Thoracic aorta (tissue), 2 donors: ENCODE data around the gene IGSF8. TPM values are rescaled to one million over a fixed set of nuclear protein-coding genes. Genes with fewer than 3 reads are reported as not detected.

Source experiments
- ATAC-seq: fragments of 150-250 bp; one replicate; pipeline ENCODE4 v1.8.0; 2017; ENCODE audit warnings: low read depth; ENCODE audit not compliant: insufficient number of reproducible peaks, low FRiP score
- DNase-seq: peaks from one replicate; pipeline ENCODE4 v3.0.0-alpha.2; 2020; ENCODE audit warnings: low spot score
- H3K27ac ChIP-seq, 2 donors: fragments of 200-600 bp; sonication (generic); 1 replicate in 1 of 2; 2 replicates in 1 of 2; pipeline ENCODE4 v1.5.1; 2016; ENCODE audit warnings: mild to moderate bottlenecking in 2 of 2, moderate library complexity in 2 of 2
- H3K27me3 ChIP-seq: fragments of 200-600 bp; sonication (generic); replicated peaks from 2 replicates; pipeline ENCODE4 v1.6.0; 2016; ENCODE audit warnings: mild to moderate bottlenecking; ENCODE audit not compliant: insufficient read depth
- H3K36me3 ChIP-seq: fragments of 200-600 bp; sonication (generic); one replicate; pipeline ENCODE4 v1.5.1; 2016
- H3K4me1 ChIP-seq, 2 donors: fragments of 200-600 bp; sonication (generic); 1 replicate in 1 of 2; 2 replicates in 1 of 2; pipeline versions ENCODE4 v1.5.1 to v1.6.0; 2016; ENCODE audit warnings: low read depth in 2 of 2, mild to moderate bottlenecking in 1 of 2; ENCODE audit not compliant: control insufficient read depth in 1 of 2
- H3K4me3 ChIP-seq: fragments of 200-600 bp; sonication (generic); 2 replicates; pipeline ENCODE4 v1.5.1; 2016; ENCODE audit warnings: mild to moderate bottlenecking
- H3K9me3 ChIP-seq: fragments of 200-600 bp; sonication (generic); 2 replicates; pipeline ENCODE4 v1.5.1; 2016
- total RNA-seq, 2 donors: library from RNA; depleted of rRNA; stranded (reverse); fragments of >200 nt; gene quantifications; one replicate each; pipeline versions ENCODE4 v1.1.0 to v1.2.3, GENCODE V29; 2016
- TF ChIP-seq, protein P1 (sequence below): fragments of 200-600 bp; sonication (generic); IDR thresholded peaks from one replicate; pipeline ENCODE4 v1.5.1; 2019; ENCODE audit warnings: antibody characterized with exemption

The IGSF8 gene
- total RNA-seq, 2 donors from 2014 or later, result 29.6 to 40.8 TPM

DNA sequence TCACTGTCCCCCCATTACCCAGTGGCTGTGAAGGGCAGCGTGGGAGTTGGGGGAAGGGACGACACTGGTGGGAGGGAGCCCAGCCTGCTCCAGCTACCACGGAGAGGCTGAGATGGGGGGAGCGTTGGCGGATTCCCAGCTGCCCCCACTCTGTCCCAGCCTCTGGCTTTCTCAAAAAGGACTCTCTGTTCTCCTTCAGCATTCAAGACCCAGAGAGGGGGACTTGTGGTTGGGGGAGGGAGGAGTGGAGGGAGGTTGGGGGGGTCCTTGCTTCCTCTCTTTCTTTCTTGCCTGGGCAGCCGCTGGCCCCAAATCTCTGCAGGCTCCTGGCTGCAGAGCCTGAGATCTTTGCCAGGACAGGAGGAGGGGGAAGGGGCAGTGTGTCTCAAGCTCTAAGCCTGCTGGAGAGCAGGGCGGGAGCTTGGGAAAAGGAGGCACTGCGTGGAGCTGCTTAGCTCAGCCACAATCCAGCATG, 19.3 kb upstream of the IGSF8 start:
- Histone ChIP-seq H3K27ac (peak overlapping the region; percentile 77 to 92), H3K4me1 (peaks cover 35 to 83% of the 10 kb centered on the region in 2 donors), H3K27me3 (no peaks in the 10 kb centered on the region), H3K4me3 (peak overlapping the region; percentile 79), H3K9me3 (no peaks in the 10 kb centered on the region), H3K36me3 (peaks cover 16% of the 10 kb centered on the region)
- no peak for DNase-seq
- TF ChIP-seq, protein P1, sequence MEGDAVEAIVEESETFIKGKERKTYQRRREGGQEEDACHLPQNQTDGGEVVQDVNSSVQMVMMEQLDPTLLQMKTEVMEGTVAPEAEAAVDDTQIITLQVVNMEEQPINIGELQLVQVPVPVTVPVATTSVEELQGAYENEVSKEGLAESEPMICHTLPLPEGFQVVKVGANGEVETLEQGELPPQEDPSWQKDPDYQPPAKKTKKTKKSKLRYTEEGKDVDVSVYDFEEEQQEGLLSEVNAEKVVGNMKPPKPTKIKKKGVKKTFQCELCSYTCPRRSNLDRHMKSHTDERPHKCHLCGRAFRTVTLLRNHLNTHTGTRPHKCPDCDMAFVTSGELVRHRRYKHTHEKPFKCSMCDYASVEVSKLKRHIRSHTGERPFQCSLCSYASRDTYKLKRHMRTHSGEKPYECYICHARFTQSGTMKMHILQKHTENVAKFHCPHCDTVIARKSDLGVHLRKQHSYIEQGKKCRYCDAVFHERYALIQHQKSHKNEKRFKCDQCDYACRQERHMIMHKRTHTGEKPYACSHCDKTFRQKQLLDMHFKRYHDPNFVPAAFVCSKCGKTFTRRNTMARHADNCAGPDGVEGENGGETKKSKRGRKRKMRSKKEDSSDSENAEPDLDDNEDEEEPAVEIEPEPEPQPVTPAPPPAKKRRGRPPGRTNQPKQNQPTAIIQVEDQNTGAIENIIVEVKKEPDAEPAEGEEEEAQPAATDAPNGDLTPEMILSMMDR, result no peak
- no peak for ATAC-seq

DNA sequence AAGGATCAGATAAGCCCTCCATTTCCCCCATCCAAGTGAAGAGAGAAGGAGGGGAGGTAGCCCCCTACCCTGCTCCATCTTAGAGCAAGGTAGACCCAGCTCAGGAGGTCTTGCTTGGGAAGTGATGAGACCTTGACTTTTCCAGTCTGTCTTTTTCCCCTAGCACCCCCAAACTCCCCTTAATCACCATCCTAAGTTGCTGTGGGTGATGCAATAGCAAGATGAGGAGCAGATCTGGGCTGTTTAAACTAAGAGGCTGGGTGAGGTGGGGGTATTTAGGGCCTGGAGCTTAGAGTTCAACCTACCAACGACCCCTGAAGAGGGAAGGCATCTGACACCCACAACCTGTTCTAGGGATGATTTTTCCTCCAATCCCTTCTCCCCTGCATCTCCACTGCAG, 18.9 kb upstream of the IGSF8 start:
- peaks cover 35 to 82% of the 10 kb centered on the region in 2 donors for H3K4me1 ChIP-seq
- no peaks in the 10 kb centered on the region for H3K27me3 ChIP-seq
- peak overlapping the region; percentile 79 for H3K4me3 ChIP-seq
- peaks cover 16% of the 10 kb centered on the region for H3K36me3 ChIP-seq
- DNase-seq (no peak), ATAC-seq (no peak)
- H3K27ac ChIP-seq, result peak overlapping the region; percentile 77 to 92
- H3K9me3 ChIP-seq, result no peaks in the 10 kb centered on the region
- TF ChIP-seq, protein P1, result no peak

DNA sequence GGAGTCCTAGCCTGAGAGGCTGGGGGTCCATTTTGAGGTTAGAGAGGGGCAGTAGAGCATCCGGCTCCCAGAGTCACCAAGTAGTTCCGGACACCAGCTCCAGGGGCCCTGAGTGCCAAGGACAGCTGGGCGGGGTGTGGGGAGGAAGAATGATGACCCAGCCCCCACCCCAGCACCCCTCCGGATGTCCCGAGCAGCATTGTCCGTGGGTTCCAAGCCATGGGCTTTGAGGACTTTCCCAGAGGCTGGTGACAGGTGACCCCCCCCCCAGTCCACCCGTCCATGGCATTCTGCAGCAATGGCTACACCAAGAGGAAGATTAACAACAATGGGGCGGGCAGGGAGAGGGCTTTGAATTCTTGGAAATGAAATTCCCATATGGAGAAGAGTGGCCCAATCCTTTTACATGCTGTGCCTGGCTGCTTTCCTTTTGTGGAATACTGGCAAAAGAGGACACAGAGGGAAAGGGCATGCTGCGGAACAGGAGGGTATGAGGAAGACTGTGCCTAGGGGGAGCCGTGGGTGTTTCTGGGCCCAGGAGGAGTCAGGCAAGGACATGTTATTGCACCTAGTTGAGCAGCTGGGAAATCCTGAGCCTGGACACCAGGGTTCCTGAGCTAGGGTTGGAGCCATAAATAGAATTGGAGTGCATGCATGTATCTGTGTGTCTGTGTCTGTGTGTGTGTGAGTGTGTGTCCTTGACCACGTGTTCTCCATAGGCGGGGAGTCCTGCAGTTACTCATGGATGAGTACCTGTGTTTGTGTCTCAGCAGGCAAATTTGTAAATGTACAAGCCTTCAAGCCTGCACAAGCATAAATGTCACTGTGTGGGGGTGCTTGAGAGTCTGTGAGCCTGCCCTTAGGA, 18.1 kb upstream of the IGSF8 start:
- Histone ChIP-seq H3K27ac (peak overlapping the region; percentile 77 to 92), H3K4me3 (peak overlapping the region; percentile 79), H3K27me3 (no peaks in the 10 kb centered on the region), H3K4me1 (peaks cover 35 to 82% of the 10 kb centered on the region in 2 donors), H3K9me3 (no peaks in the 10 kb centered on the region), H3K36me3 (peaks cover 14% of the 10 kb centered on the region)
- DNase-seq (peak; percentile 50), ATAC-seq (no peak)
- TF ChIP-seq, protein P1, result no peak

DNA sequence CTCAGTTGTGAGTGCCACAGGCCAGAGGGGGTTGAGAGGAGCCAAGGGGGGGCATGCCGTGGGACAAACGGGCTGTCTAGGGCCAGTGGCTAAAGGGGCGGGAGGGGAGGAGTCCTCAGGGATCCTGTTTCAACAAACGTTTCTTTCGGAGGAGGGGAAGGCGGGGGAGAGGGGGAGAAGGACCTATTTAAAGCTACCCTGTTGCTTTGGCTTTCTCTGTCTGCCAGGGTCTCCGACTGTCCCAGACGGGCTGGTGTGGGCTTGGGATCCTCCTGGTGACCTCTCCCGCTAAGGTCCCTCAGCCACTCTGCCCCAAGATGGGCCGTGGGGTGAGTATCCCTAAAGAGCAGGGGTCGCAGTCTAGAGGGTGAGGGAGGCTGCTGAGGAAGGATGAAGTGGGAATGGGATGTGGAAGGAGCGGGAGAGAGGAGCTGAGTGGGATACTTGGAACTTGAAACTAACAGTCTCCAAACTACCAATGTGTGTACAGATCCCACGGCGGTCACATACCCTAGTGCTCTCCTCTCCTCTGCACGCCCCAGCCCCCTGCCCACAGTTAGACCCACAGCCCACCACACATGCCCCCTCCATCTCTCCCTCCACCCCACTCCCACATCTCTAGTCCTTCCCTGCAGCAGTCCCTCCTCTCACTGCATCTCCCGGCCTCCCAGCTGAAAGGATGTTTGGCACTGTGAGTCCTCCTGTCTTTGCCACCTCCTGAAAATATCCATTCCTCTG, 17.3 kb upstream of the IGSF8 start, which contains the start of gene ATP1A2:
Gene ATP1A2 (plus strand): TSS at position 215 of the 738 bp plus-strand sequence. CDS start 103 bp downstream, at position 318.
- TF ChIP-seq, protein P1, result no peak
- peak within 1 kb of the TSS; percentile 77 to 92 for H3K27ac ChIP-seq
- no peaks in the 10 kb centered on the region for H3K27me3 ChIP-seq
- H3K4me1 ChIP-seq, result peaks cover 35 to 74% of the 10 kb centered on the region in 2 donors
- no peak for DNase-seq
- peaks cover 6% of the 10 kb centered on the region for H3K36me3 ChIP-seq
- H3K9me3 ChIP-seq, result no peaks in the 10 kb centered on the region
- peak within 1 kb of the TSS; percentile 79 for H3K4me3 ChIP-seq
- peak; percentile 42 for ATAC-seq

DNA sequence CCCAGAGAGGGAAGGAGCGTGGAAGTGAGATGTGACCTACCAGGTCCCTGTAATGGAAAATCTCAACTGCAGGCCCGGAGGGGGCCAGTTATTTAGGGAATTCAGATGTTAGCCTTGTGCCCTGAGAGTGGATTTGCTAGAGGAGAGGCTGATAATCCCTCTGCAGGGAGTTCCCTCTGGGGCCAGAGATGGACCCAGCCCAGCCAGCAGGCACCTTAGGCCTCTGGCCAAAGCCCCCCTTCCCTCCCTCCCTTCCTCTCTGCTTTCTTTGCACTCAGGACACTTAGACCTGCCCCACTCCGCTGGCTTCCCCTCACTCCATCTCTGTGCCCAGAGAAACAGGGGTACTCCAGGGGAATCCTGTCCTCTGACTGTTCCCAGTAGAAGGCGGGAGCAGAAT, 15.7 kb upstream of the IGSF8 start:
- Histone ChIP-seq H3K27ac (peak overlapping the region; percentile 77 to 92), H3K4me1 (peaks cover 32 to 64% of the 10 kb centered on the region in 2 donors), H3K4me3 (no peak overlapping the region), H3K27me3 (no peaks in the 10 kb centered on the region), H3K36me3 (peaks cover 5% of the 10 kb centered on the region), H3K9me3 (no peaks in the 10 kb centered on the region)
- no peak for ATAC-seq
- no peak for DNase-seq
- TF ChIP-seq, protein P1, result no peak
